ENCODE measurements around the gene C19orf85.

The C19orf85 gene

DNA sequence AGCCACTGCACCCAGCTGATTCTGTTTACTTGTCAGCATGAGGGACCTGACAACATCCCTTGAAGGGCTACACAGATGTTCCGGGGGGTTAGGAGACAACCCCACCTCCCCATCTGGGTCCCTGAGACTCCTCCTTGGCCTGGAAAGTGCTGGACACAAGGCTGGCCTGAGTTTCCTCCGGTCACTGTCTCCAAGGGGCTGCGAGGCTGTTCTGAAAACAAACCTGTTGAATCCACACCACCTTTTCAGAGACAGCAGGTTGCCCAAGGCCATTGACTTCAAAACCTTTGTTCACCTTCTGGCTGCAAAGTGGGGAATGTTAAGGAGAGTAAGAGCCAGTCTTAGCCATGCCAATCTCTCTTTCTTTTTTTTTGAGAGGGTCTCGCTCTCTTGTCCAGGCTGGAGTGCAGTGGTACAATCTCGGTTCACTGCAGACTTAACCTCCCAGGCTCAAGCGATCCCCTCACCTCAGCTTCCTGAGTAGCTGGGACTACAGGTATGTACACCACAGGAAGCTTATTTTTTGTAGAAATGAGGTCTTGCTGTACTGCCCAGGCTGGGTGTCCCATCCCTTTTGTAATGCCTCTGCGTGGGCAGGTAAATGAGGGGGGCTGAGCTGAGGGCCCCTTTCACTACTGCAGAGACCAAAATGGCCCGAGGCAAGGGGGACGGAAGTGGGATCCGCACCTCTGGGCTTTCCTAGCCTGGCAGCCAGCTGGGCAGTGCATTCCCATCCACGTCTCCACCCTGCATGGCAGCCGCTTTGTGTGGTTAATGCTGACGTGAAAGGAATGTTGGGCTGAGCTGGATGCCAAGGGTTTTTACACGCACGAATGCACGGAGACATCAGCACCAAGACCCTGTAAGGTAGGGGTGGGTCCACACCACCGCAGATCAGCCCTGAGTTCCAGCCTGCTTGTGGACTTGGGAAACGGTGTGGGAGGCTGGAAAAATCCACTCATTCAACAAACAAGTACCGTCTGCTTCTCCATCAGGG is 10.0 kb upstream of the C19orf85 start:
- DNase-seq, result no peak

DNA sequence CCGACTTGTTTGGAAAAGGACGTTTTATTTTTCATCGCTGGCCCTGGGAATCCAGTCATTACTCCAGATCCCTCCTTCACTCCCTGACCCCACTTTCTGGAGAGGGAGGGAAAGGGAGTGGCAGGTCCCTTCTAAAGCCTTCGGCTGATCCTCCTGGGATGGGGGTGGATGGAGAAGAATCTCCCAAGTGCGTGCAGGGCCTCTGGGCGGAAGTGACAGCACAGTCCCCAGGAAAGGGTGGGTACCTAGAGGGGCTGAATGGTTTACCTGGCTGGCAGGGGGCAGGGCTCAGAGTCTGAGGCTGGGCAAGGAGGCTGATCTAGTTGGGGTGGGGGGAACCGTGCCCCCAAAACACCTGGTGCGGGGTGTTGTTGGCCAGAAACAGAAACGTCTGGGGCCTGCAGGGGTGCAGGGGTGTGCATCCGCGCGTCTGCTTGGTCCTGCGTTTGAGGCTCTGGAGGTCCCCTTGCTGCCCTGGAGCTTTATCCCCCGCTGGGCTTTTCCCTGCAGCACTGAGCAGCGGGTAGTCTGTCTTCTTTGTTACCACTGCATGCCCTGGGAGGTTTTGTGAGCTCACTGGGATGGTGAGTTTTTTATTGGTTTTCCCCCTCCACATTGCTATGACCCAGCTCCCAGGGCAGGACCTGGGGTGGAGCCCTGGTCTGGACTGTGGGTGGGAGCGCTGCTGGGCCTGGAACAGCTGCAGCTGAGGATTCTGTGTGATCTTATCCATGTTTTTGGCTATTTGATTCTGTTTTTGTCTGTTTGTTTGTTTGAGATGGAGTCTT is 8.9 kb upstream of the C19orf85 start:
- DNase-seq, result no peak

DNA sequence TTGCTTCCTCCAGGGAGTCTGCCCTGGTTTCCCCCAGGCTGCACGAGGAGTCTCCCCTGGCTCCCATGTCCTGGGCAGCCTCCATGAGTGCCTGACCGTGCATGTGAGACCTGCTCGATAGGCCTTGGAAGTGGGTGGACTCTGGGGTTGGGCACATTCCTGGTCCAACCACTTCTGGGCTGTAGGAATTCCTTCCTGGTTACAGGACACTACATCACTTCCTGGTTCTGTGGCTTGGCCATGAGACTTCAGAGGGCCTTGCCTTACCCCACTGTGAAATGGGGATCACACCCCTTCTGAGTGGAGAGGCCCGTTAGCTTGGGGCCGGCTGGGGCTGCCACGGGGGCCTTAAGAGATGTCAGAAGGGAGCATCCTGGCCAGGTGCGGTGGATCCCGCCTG is 7.9 kb upstream of the C19orf85 start:
- no peak for DNase-seq

DNA sequence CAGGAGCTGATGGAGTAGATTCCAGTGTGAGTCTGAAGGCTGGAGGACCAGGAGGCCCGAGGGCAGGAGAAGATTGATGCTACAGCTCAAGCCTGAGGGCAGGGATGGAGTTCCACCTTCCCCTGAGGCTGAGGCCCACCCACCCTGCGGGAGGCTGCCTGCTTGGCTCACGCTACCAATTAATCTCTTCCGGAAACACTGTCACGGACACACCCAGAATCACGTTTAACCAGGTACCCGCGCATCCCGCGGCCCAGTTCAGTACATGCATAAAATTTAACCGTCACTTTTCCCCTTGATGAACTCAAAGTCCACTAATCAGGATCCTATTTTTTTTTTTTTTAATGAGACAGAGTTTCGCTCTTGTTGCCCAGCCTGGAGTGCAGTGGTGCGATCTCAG is 6.7 kb upstream of the C19orf85 start:
- DNase-seq, result no peak

DNA sequence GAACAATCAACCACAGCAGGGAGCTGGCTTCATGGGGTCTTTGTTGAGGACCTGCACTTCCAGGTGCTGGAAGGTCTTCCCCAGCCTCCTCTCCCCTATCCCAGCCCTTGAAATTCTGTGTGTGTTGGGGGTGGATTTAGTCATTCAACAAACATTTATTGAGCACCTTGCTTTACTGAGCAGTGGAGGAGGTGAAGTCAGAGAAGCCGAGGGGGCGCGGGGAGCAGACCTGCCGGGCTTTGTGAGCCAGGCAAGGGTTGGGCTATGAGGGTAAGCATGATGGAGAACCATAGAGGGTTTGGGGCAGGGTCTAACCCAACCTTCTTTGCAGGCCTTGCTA is 3.5 kb upstream of the C19orf85 start:
- no peak for DNase-seq

DNA sequence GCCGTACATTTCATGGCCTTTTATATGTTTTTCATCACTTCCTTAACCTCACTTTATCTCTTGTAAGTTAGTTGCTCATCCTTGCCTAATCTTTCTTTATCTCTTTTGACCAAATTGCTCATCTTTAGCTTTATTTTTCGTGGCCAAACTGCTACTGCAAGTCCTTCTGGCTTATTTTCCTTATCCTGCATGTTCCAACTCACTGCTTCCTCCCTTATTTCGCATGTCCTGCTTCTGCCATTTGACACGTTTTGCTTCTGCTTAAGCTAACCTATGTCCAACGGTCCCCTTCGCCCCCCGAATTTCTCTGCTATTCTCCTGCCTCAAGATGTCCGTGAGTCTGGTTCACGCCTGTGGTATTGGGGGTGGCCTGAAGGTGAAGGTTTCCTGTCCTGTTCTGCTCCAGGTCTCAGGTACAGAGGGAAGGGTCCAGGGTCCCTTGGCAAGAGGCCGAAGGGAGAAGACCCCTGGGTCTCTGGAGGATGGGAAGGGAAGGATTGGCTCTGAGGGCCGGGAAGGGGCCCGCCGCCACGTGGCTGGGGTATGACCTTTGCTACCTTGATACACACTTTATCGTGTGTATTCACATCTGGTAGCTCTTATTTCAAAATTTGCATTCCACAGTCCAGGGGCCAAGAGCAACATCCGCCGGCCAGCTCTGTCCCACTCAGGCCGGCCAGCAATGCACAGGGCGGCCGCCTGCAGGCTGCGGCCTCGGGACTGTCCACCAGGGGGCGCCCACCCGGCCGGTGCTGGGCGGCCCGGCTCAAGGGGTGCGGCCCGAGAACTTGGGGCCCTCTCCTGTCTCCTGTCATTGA is 2.9 kb upstream of the C19orf85 start:
- no peak for DNase-seq

DNA sequence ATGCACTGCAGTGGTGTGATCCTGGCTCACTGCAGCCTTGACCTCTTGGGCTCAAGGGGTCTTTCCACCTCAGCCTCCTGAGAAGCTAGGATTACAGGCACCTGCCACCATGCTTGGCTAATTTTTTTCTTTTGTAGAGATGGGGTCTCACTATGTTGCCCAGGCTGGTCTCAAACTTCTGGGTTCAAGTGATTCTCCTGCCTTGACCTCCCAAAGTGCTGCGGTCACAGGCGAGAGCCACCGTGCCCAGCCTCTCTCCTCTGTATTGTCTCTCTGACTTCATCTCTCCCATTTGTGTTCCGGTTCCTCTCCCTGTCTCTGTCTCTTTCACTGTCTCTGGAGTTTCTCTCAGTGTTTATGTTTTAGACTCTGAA is 1.7 kb upstream of the C19orf85 start:
- DNase-seq, result no peak

DNA sequence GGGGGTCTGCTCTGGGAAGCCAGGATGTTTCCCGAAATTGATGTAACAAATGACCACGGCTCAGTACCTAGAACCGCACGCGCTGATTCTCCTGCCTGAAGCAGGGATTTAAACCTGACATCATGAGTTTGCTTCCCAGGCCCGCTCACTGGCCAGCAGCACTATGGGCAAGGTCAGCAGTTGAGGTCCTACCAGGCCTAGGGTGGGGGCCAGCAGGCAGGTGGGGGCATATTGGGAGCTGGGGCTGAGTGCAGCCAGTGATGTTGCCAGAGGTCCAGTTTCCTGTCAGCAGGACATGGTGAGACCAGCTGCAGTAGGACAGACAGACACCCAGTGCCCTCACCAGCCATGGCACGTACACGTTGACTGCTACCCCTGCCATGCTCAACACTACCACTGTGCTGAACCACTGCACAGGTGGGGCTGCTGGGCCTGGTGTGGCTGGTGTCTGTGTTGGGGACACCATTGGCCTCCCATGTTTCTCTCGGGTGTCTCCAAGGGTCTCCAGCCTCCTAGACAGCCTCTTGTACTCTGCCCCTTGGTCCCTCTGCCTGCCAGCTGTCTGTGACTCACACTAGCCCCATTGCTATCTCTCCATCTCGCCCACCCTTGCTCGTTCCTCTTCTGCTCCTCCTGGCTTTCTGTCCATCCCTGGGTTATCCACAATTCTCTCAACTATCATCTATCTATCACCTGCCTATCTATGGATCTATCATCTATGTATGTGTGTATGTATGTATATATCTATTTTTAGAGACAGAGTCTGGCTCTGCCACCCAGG is 1.1 kb upstream of the C19orf85 start:
- DNase-seq, result no peak

DNA sequence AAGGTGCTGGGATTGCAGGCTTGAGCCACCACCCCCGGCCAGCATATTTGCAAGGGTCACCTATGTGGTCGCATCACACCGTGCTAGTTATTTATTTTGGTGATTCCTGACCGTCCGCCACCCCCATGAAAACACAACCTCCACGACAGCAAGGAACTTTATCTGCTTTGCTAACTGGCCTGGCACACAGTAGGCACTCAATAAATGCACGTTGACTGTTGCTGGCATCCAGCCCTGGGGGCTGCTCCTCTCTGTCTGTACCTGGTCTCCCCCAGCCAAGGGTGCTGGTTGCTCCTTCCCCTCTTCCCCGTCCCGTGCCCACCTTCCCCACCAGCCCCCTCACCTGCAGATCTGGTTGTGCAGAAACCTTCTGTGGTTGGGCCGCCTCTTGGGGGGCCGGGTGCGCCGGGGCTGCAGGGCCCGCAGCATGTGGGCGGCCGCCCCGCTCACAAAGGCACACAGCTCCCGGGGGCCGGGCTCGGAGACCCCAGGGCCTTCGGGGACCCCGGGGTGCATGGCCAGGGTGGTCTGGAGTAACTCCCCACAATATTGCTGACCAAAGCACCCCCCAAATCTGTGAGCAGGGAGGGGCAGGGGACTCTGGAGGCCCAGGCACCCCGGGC is 401 bp downstream of the C19orf85 start:
- DNase-seq, result no peak

DNA sequence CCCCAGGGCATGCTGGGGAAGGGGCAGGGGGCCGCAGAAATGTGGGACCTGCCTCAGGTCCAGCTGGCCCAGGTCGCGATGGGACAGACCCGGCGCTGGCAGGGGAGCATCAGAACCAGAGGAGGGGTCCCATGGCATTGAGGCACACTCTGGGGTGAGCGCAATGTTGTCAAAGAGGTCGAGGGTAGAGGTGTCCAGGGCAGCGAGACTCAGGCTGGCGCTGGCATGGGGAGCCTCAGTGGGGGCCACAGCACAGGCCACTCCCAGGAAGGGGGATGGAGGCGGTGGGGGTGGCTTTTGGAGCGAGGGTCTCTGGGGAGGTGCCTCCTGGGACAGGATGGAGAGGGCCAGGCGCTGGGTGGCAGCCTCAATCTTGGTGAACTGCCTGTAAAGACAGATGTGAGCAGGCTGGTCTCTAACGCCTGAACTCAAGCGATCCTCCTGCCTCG is 944 bp downstream of the C19orf85 start:
- DNase-seq, result no peak

DNA sequence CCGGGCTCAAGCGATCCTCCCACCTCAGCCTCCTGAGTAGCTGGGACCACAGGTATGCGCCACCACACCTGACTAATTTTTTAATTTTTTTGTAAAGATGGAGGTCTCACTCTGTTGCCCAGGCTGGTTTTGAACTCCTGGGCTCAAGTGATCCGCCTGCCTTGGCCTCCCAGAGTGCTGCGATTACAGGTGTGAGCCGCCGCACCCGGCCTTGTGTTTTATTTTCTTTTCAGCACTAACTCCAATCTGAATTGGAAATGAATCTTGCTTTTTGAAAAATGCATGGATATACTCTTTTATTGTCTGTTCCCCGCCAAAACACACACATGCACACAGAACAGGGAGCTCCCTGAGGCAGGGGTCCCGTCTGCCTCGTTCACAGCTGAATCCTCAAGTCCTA is 1.8 kb downstream of the C19orf85 start:
- no peak for DNase-seq

DNA sequence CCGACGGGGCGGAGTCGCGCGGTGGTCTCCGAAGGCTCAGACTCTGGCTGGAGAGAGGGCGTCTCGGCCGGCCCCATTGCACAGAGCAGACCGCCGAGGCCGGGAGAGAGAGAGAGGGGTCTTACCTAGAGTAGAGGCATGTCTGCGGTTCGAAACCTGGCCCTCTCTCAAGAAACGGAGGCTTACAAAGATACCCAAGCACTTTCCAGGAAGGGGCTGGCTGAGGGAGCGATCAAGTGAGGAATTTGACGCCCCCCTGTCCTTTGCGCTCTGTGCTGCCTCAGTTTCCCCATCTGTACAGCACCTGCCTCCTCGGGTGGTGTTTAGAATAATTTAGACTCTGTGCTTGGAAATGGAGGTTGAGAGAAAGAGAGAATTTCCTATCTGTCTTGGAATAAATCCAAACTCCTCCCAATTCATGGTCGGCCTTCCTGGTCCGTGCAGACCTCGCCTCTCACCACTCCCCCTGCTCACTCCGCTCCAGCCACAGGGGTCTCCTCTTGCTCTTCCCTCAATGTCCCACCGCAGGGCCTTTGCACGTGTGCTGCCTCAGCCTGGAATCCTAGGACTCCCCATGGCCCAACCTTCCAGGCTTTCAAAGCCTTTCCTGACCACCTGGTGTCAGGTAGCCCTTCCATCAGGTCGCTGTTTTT is 2.5 kb downstream of the C19orf85 start:
- DNase-seq, result no peak

DNA sequence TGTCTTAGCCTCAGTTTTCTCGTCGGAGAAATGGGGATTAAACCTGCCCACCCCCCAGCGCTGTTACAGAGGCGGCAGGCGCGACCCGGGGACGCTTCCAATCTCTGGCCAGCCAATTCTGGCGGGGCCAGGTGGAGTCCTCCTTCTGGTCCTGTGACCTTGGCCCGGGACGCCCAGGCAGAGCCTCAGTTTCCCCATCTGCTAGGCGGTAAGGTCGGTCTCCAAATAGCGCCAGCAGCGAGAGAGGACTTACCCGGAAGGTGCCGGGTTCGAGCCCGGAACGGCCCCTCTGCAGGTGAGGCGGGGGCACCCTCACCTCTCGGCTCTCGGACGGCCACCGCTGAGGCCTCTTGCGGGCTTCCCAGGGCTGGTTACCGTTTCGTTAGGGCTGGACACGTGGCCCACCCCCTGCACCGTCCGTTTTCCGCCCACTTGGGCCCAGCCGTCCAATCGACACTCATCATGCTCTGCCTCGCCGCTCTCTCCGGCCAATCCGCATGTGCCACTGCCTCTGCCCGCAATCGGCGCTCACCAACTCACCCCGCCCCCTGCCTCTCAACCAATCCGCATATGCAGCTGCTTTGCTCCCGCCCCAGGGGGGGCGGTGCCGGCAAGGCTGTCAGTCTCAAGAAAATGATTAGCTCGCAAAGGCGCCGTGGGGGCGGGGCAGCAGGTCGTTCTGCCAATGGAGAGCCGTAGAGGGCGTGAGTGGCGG is 3.1 kb downstream of the C19orf85 start, which contains the start of gene ISOC2:
Gene ISOC2, minus strand, starts transcription at position 384 of the 715 bp plus-strand sequence. CDS start 5,156 bp downstream, outside the sequence.
- peak; percentile 99 for DNase-seq

DNA sequence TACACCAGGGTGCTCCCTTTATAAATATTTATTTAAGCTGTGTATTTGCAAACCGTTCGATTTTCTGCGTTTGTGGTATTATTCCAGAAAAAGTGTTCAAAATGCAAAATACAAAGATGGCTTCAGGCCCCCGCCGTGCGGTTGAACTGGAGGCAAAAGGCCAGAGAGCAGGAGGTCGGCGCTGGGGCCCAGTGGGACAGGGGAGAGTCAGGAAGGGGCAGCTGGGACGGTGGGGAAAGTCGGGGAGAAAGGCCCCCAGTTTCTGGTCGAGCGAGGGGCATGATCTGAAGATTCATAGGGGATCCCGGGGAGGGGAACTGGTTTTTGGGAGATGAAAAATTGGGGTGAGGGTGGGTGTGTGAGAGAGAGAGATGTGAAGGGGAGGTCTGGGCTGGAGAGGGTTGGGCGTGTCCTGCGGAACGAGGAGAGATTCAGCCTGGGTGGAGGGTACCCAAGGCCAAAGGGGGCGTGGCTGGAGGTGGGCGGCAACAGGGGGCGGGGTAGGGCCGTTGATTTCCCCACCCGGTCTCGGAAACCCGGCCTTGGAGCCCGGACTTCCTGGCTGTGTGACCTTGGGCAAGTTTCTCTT is 3.8 kb downstream of the C19orf85 start:
- DNase-seq, result peak; percentile 58

DNA sequence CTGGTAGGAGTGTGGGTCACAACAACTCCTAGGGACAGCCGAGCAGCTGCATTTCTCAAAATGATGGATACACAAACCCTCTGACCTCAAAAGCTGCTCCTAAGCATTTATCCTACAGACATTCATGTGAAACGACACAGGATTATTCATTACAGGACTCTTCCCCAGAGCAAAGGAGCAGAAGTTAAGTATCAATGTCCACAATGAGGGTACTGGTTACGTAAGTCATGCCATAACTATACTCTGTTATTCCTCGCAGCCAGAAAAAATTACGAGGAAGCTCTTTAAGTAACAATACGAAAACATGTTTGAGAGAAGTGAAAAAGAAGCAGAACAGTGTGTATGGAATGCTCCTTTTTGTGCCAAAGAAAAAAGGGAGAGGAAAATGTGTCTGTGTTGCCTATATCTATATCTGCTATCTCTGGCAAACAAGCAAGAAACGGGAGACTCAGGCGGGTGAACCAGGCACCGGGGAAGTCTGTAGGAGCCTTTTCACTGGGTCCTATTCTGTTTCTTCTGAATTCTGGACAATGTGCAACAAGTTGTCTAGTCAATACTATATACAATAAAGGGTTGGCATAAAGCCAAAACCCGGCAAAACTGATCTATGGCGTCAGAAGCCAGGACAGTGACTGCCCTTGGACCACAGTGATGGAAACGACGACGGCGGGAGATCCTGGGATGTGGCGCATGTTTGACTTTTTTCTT is 4.4 kb downstream of the C19orf85 start:
- DNase-seq, result no peak

DNA sequence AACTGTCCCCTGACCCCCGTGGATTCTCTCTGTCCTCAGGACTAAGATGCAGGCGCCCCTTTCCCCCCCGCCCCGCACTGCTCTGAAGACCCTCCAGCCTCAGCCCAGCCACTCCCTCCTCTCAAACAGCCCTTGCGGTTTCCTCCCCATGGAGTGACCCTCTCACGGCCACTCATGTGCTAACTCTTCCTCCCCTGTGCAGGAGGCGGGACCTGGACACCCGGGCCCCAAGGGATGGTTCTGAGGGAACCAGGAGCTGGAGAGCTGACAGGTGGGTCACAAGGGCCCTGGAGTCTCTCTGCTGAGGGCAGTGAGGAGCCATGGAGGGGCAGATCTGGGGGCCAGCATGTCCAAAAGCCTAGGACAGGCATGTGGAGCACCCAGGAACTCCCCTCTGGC is 5.0 kb downstream of the C19orf85 start:
- DNase-seq, result no peak

DNA sequence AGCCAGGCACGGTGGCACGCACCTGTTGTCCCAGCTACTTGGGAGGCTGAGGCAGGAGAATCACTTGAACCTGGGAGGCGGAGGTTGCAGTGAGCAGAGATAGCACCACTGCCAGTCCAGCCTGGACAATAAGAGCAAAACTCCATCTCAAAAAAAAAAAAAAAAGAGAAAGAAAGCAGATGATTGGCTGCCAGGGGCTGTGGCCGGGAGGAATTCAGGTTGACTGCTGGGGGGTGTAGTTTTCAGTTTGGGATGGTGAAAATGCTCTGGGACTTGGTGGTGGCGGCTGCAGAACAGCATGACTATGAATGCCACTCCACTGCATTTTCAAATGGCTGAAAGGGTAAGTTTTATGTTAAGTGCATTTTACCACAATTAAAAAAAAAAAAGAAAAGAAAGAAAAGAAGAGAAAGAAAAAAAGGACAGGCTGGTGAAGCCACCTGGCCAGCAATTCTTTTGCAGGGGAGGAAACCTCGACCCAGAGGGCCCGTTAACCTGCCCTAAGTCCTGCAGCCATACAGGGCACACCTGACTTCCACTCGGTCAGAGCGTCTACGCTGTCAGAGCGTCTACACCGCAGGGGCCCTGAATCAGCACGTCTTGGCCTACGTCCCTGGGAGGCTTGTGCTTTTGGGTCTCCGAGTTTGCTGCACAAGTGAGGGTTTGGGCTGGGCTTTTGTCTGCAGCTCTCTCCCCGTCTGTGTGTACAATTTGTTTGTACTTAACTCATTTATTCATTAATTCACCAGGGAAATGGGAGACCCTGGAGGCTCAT is 6.7 kb downstream of the C19orf85 start:
- no peak for DNase-seq

DNA sequence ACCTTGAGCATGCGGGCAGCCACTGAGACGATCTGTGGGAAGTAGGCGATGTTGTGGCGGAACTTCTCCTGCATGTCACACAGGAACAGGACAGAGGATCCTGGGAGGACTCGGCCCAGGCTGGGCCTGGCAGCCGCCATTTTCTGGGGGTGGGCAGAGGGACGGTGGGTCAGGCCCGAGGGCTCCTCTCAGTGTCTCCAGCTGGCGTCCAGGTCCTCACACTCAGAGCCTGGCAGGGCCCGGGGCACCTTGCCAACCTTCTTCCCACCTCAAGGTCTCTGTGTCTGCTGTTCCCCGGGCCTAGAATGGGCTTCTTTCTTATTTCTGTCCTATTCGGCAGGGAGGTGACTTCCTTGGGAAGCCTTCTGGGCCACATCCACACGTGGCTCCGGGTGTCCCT is 8.2 kb downstream of the C19orf85 start:
- no peak for DNase-seq

Data from NCI-H774 (cell line).